Nephron (organoid): Measurements from ENCODE around the gene SLX9.

ENCODE experiments used
- H3K27ac Mint-ChIP-seq, 3 experiments: 2 replicates each; pipeline ENCODE4 v1.8.0; 2020; ENCODE audit warnings: mixed read lengths in 3 of 3, mild to moderate bottlenecking in 2 of 3, moderate library complexity in 1 of 3
- H3K27me3 Mint-ChIP-seq: 2 replicates; pipeline ENCODE4 v1.8.0; 2021; ENCODE audit warnings: low read depth, mild to moderate bottlenecking, moderate library complexity, mixed read lengths
- H3K36me3 Mint-ChIP-seq: 2 replicates; pipeline ENCODE4 v1.8.0; 2020; ENCODE audit warnings: low read depth, mixed read lengths
- H3K4me1 Mint-ChIP-seq: 2 replicates; pipeline ENCODE4 v1.8.0; 2020; ENCODE audit warnings: mixed read lengths
- H3K4me3 Mint-ChIP-seq, 3 experiments: 2 replicates each; pipeline ENCODE4 v1.8.0; 2020; ENCODE audit warnings: mild to moderate bottlenecking in 3 of 3, mixed read lengths in 3 of 3, moderate library complexity in 2 of 3
- H3K9me3 Mint-ChIP-seq: 2 replicates; pipeline ENCODE4 v1.8.0; 2020; ENCODE audit warnings: mixed read lengths
- CTCF ChIP-seq, 3 experiments: fragments of 200-600 bp; sonication (generic); IDR thresholded peaks; one replicate each; pipeline ENCODE4 v1.5.0; 2021; ENCODE audit warnings: antibody characterized with exemption in 3 of 3; ENCODE audit not compliant: unreplicated experiment in 3 of 3

SLX9 gene

GRCh38 chr21:45012662-45013259 lies 72.9 kb downstream of the SLX9 start:
- Mint-ChIP-seq H3K27ac (peak overlapping the region; percentile 82 to 96 (median 94)), H3K4me3 (peak overlapping the region in 1 of 3 experiments; percentile 67), H3K27me3 (peaks cover 40% of the 10 kb centered on the region), H3K36me3 (no peaks in the 10 kb centered on the region), H3K9me3 (peaks cover 14% of the 10 kb centered on the region), H3K4me1 (peaks cover 32% of the 10 kb centered on the region)
- no peak for TF ChIP-seq CTCF (IDR thresholded peaks at IDR 0.05; ENCODE audit: unreplicated experiment in 3 of 3)

GRCh38 chr21:45013260-45013841 lies 73.5 kb downstream of the SLX9 start:
- Mint-ChIP-seq H3K27ac (peak overlapping the region; percentile 82 to 96 (median 94)), H3K4me3 (peak overlapping the region in 1 of 3 experiments; percentile 22), H3K9me3 (peaks cover 13% of the 10 kb centered on the region)

GRCh38 chr21:45014747-45015468 lies 75.1 kb downstream of the SLX9 start:
- Mint-ChIP-seq H3K4me1 (peaks cover 34% of the 10 kb centered on the region), H3K36me3 (no peaks in the 10 kb centered on the region), H3K27me3 (peaks cover 46% of the 10 kb centered on the region), H3K4me3 (no peak overlapping the region), H3K27ac (peak overlapping the region in 2 of 3 experiments; percentile 8 to 43), H3K9me3 (peaks cover 3% of the 10 kb centered on the region)
- TF ChIP-seq CTCF (IDR thresholded peaks at IDR 0.05; ENCODE audit: unreplicated experiment in 3 of 3) = no peak

More at GRCh38 chr21:45013260-45013841, 73.5 kb downstream of the SLX9 start:
- Mint-ChIP-seq H3K36me3 (no peaks in the 10 kb centered on the region), H3K4me1 (peaks cover 34% of the 10 kb centered on the region), H3K27me3 (peaks cover 43% of the 10 kb centered on the region)
- TF ChIP-seq CTCF (IDR thresholded peaks at IDR 0.05; ENCODE audit: unreplicated experiment in 3 of 3) = no peak

- peaks cover 44% of the 10 kb centered on the region for H3K27me3 Mint-ChIP-seq
- TF ChIP-seq CTCF (IDR thresholded peaks at IDR 0.05; ENCODE audit: unreplicated experiment in 3 of 3) = no peak
- H3K9me3 Mint-ChIP-seq = no peaks in the 10 kb centered on the region
- H3K4me1 Mint-ChIP-seq = peaks cover 37% of the 10 kb centered on the region
- H3K4me3 Mint-ChIP-seq = peak overlapping the region in 1 of 3 experiments; percentile 23
- H3K36me3 Mint-ChIP-seq = no peaks in the 10 kb centered on the region
- peak overlapping the region in 2 of 3 experiments; percentile 20 to 32 for H3K27ac Mint-ChIP-seq
These were observed 75.6 kb downstream of the SLX9 start for GRCh38 chr21:45015469-45015860.

- no peak overlapping the region for H3K4me3 Mint-ChIP-seq
- peaks cover 41% of the 10 kb centered on the region for H3K4me1 Mint-ChIP-seq
- H3K9me3 Mint-ChIP-seq = no peaks in the 10 kb centered on the region
- no peak for TF ChIP-seq CTCF (IDR thresholded peaks at IDR 0.05; ENCODE audit: unreplicated experiment in 3 of 3)
- peak overlapping the region; percentile 17 to 32 (median 20) for H3K27ac Mint-ChIP-seq
- H3K27me3 Mint-ChIP-seq = peaks cover 43% of the 10 kb centered on the region
- H3K36me3 Mint-ChIP-seq = no peaks in the 10 kb centered on the region
These were observed 76.2 kb downstream of the SLX9 start for GRCh38 chr21:45016031-45016405.
